ENCODE results near the gene GRIA2.

The GRIA2 gene

GRCh38 chr4:157320092-157320491, 99.6 kb downstream of the GRIA2 start:
- no peak for DNase-seq
- intact Hi-C loops (cut with DNase I): no loop called here

- no peak for DNase-seq
- intact Hi-C loops (cut with DNase I): no loop called here
Measured at GRCh38 chr4:157327666-157328065, 107.1 kb downstream of the GRIA2 start.

- no peak for DNase-seq
- intact Hi-C loops (cut with DNase I): no loop called here
Measured at GRCh38 chr4:157357887-157358286, 137.4 kb downstream of the GRIA2 start.

- DNase-seq: no peak
- intact Hi-C loops (cut with DNase I): no loop called here
Measured at GRCh38 chr4:157358439-157358838, 137.9 kb downstream of the GRIA2 start.

- intact Hi-C loops (cut with DNase I): no loop called here
- DNase-seq: no peak
Measured at GRCh38 chr4:157358851-157359250, 138.3 kb downstream of the GRIA2 start.

GRCh38 chr4:157363360-157363759, 142.8 kb downstream of the GRIA2 start:
- intact Hi-C loops (cut with DNase I): no loop called here
- DNase-seq: no peak

- no peak for DNase-seq
Measured at GRCh38 chr4:157372154-157372553, 151.6 kb downstream of the GRIA2 start.

GRCh38 chr4:157372567-157372966, 152.0 kb downstream of the GRIA2 start:
- intact Hi-C loops (cut with DNase I): no loop called here
- no peak for DNase-seq

More at GRCh38 chr4:157372154-157372553, 151.6 kb downstream of the GRIA2 start:
- intact Hi-C loops (cut with DNase I): no loop called here

GRCh38 chr4:157389741-157390140, 169.2 kb downstream of the GRIA2 start:
- intact Hi-C loops (cut with DNase I): no loop called here

GRCh38 chr4:157405070-157405469, 184.5 kb downstream of the GRIA2 start:
- intact Hi-C loops (cut with DNase I): no loop called here
- DNase-seq: no peak

More at GRCh38 chr4:157389741-157390140, 169.2 kb downstream of the GRIA2 start:
- DNase-seq: no peak

All from head of caudate nucleus (tissue), 42 donors.